Right lobe of liver (tissue), 4 donors: ENCODE results near the gene ADGRL3.

Experiments
- CTCF ChIP-seq, 4 donors: fragments of 200-600 bp in 3 of 4; fragments of 450-650 bp in 1 of 4; IDR thresholded peaks; one replicate each; pipeline versions ENCODE4 v1.5.1 to v1.8.0; 2016 to 2022; ENCODE audit warnings: antibody characterized with exemption in 4 of 4, mild to moderate bottlenecking in 2 of 4
- POLR2A ChIP-seq: fragments of 450-650 bp; IDR thresholded peaks from one replicate; pipeline ENCODE4 v1.6.1; 2017; ENCODE audit warnings: antibody characterized with exemption, mild to moderate bottlenecking
- donor health status: DM: no; HTN: no; CAD: no.
- donor health status: DM: no; HTN: no; CAD: no.
- donor health status: DM: no; HTN: yes; CAD: no.

GRCh38 chr4:62096881-62097280 lies 896.8 kb downstream of the ADGRL3 start:
- TF ChIP-seq CTCF (IDR thresholded peaks at IDR 0.05) (no peak), POLR2A (no peak)
